CD4-positive, alpha-beta T cell treated with Interleukin-17A for 4 hours (primary cell): ENCODE data around the gene CCDC188.

ENCODE experiments used
- DNase-seq: peaks from one replicate; pipeline ENCODE4 v3.0.0-alpha.2; 2020; ENCODE audit warnings: mixed read lengths

The CCDC188 gene

DNA sequence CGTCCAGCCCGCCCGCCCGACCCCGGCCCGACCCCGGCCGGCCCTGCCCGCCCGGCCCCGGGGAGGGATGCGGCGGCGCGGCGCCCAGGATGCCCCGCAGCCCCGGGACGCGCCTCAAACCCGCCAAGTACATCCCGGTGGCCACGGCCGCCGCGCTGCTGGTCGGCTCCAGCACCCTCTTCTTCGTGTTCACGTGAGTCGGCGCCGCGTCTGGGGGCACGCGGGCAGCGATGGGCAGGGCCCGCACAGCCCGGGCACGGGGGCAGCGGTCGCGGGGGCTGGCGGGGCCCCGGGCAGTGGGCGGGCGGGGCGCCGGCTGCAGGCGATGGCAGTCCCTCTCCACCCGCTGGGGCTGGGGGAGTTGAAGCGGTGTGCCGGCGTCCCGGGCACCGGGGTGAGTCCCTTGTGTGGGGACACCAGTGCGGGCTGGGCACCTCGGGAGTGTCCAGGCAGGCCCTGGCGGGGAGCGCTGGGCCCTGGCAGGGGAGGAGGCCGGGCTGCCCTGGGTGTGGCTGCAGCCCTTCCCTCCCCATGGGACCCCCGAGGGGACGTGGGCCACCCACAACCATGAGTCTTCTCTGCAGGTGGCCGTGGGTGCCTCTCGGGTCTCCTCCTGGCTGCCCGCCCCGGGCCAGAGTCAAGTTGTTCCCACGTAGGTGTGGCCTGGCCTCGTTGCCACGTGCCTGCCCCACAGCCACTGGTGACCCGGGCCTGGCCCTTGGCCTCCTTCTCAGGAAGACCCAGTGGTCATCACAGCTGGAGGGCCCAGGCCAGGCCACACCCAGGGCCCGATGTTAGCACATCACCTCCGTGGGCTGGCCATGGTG lies 18.8 kb downstream of the CCDC188 start:
- DNase-seq, result peak; percentile 43

DNA sequence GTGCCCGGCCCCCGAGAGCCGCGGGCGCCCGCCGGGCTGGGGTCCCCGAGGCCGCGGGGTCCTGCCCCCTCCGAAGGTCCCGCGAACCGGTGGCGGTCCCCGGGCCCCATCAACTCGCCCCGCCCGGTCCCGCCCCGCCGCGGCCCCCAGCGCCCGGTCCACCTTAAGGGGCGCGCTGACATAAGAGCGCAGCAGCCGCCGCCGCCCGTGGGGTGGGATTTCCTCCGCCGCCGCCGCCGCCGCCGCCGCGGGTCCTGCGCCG lies 19.3 kb downstream of the CCDC188 start, which contains the start of gene ZDHHC8:
Gene ZDHHC8 (plus strand): TSS at position 208 of the 262 bp plus-strand sequence. CDS start 144 bp downstream, outside the sequence.
- DNase-seq, result peak; percentile 75

DNA sequence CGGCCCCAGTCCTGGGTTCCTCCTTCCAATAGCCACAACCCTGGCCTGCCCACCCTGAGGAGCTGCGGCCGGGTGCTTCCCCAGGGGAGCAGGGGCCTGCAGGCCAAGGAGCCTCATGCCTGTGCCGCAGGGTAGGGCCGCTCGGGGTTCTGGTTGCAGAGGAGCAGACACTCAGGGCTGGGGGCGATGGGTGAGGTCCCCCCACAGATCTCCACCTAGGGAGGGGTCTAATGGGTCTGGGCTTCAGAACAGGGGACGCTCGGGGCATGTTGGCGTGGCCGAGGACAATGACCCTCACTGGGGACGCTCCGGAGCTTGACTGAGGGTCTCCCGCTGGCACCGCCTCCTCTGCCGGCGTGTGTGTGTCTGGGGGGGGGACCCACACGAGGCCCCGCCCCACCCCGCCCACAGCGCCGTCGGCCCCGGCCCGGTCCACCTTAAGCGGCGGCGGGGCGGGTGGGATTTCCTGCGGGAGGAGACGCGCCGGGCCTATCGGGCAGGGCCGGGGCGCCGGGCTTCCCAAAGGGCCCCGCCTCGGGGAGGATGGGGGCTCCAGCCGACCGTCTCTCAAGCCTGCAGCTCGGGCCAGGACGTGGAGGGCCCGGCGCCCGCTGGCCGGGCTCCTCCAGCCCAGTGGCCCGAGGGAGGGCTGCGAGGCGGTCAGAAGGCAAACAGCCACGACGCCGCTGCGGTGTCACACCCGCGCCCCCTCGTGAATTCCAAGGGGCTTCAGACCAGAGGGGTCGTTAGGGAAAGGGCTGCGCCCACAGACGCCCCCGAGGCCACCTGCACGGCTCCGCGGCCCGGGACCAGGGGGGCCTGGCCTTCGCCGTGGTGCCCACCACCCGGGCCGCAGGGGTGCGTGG lies 19.9 kb downstream of the CCDC188 start:
- DNase-seq, result peak; percentile 90

DNA sequence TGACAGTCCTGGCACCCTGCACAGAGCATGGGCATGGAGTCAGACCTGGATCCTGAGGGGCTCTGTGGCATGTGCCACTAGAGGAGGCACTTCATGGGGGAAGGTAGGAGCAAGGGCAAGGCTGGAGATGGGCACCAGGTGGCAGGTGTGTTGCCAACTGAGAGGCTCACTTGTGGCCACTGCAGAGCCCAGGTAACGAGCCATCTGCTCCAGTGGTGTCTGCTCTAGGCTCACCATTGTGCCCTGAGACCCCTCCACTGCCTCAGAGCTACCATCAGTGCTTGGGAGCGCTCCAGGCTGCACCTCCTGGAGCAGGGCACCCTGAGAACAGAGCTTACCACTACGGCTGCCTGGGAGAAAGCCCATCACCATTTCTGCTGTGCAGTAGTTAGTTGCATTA lies 20.5 kb downstream of the CCDC188 start:
- peak; percentile 24 for DNase-seq

DNA sequence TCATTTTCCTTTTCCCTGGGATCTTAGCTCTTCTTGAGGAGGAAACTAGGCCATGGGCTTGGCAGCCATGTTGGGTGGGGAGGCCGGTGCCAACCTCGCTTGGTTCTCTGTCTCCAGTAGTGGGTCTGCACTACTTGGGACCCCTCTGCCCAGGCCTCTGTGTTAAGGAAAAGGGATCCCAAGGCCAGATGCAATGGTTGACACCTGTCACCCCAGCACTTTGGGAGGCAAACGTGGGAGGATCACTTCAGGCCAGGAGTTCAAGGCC lies 21.2 kb downstream of the CCDC188 start:
- no peak for DNase-seq

DNA sequence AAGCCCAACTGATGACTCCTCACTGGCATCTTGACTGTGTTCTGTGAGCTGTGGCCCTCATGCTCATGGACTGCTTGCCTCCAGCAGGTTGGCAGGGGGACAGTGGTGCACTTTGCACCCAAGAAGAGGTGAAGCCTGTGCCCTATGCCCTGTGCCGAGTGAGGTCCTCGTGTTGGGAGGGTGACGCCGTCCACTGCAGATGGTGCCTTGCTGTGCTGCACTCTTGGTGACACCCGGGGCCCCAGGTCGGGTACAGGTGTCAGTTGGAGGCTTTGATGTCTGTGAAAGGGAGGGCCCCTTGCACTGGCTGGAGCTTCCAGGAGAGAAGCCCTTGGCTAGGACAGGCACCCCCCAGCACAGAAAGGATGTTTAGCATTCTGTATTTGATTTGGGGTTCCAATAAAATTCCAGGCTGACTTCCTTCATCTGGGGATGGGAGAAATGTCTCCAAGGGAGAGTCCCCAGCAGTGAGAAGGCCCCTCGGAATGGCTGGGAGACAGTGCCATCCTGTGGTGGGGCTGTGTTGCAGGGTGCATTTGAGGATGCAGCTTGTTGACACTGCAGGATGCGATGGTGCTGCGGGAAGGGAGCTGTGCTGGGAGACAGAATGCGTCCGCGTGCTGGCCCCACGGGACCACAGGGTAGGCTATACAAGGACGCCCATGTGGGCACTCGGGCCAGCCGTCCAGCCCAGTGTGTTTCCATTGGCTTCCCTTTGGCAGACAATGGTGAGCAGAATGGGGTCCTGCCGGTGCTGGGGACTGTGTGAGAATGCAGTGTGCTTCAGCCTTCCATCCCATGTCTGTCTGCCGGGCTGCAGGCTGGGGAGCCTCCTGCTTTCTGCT lies 21.7 kb downstream of the CCDC188 start:
- peak; percentile 65 for DNase-seq

DNA sequence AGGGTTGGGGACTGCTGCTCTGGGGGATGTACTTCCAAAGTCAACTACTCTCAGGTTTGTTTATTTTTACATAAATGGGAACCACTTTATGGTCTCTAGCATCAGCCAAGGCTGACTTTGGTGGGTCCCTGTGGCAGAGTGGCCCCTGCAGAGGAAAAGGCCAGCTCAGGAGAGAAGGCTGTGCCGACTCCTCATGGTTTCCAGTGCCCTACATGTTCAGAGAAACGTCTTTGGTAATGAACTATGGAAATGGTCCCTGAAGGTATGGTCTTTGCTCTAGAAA lies 22.3 kb downstream of the CCDC188 start:
- DNase-seq, result no peak

DNA sequence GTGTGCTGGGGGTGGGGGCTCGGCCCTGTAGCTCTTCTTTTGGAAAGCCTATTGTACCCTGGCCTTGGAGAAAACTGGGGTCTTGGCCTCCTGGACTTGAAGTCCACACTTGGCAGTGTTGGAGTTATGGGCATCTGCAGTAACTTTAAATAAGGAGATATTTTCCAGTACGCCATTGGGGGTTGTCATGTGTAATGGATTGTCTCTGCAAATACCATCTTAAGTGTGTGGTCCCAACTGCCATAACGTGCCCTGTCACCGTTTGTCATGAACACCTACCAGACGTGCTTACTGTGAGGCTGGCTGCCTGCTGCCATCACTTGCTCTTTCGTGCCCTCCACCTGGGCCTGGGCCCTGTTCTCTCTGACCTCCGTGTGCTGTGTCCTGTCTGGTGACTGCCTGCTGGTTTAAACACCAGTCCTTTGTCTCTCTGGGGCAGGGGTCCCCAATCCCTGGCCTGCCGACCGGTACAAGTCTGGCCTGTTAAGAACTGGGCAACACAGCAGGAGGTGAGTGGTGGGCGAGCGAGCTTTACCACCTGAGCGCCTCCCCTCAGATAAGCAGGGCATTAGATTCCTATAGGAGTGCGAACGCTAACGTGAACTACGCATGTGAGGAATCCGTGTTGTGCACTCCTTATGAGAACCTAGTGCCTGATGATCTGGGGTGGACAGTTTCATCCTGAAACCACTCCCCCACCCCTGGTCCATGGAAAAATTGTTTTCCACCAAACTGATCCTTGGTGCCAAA lies 22.8 kb downstream of the CCDC188 start:
- no peak for DNase-seq

DNA sequence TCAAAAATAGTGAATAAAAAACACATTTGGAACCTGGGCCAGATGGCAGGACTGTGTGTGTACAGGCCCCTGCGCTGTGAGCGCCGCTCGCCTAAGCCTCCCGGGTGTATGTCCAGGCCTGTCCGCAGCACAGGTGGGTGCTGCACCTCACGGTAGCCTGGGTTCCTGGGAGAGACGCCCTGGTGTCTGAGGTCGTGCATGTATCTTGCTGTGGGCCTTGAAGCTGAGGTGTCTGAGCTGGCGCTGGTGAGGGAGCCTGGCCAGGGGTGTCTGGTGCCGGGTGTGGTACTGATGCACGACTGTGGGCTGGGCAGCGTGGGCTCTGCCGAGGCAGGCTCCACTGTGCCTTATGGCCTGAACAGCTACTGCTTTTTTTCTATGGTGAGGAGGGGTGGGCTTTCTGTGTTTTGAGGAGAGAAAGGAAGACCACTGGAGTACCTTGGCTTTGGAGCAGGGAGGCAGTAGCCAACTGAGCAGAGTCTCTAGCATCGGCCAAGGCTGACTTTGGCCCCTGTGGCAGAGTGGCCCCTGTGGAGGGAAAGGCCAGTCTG lies 23.5 kb downstream of the CCDC188 start:
- DNase-seq, result no peak

DNA sequence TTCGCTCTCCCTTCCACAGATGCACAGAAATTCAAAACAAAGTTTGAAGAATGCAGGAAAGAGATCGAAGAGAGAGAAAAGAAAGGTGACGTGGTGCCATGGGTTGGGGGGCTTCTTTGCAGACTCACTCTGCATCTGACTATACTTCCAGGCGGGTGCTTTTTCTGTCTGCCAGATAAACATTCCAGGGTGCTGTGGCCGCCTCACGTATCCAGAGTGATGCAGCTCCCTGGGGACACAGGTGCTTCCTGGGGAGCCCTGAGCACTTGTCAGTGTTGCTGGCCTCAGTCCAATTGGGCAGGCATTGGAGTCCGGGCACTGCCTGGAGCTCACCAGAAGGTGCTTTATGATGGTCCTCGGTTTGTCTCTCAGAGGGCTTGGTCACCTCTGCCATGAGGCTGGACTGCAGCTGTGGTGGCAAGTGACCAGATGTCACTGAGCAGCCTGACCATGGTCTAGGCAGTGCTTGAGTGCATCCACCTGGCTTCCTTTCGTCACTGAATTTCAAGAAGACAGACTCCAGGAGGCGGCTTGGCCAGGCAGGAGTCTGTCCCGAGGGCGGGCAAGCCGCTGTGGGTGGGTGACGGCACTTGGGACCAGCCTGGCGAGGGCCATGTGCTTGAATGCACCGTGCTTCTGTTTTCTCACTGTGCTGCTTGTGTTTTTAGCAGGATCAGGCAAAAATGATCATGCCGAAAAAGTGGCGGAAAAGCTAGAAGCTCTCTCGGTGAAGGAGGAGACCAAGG lies 24.4 kb downstream of the CCDC188 start:
- DNase-seq, result no peak

DNA sequence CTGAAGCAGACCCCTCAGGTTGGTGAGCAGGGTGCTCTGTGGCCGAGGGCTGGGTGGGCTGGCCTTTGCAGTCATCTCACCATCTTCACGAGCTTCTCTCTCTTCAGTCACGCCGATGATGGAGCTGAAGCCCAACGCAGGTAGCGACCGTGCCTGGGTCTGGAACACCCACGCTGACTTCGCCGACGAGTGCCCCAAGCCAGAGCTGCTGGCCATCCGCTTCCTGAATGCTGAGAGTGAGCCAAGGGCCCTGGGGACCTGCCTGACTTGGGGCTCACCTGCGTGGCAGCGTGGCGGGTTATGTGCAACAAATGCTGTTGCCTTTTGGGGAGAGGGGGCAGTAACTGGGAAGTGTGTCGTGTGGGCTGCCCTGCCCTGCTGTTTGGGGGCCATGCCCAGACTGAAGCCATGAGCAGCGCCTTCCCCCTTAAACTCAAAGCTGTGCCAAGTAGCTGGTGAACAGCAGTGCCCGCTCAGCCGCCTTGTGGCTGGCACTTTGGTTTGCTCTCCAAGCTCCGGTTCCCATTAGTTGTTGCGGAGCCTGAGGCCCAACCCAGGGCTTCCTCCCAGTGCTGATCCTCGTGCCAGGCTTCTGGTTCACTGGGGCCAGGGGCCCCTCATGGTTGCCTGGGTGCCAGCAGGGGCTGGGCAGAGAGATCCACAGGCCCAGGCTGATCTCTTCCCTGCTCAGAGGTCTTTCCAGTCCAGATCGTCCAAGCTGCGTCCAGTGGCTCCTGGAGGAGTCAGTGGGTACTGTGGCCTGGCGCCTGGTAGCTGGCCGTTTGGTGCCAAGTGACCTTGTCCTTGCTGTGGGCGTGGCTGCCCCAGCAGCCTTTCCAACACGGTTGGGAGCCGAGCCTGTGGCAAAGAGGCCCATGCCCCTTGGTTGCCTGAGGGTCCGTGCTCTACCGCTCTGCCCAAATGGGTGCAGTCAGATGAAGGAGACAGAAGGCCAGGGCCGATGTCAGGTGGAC lies 25.4 kb downstream of the CCDC188 start:
- DNase-seq, result no peak

DNA sequence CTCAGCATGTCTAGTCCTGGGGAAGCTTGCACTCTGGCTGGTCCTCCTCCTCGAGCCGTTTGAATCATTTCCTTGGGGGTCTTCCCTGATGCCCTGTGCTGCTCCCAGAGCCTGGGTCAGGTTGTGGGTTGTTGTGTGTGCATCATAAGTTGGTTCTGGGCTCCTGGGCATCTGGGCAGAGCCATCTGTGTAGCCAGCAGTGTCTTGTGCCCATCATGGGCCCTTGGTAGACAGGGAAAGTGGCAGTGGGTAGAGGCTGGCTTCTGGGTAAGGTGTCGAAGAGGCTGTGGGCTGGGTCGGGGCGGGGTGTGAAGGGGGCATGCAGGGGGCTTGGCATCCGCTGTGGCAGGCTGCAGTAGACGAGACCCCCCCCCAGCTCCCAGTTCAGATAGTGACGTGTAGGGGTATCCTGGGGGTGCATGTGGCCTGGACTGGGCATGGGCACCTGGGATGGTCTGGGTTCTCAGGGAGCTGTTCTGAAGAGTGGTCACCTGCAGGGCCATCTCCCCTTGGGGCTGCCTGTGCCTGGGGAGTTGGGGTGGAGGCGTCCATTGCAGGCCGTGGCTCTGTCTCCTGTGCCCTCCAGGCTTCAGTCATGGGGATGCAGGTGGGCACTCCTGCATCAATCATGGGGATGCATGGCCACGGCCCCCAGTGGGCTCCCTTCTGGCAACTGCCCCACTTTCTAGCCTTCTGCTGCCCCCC lies 26.6 kb downstream of the CCDC188 start:
- no peak for DNase-seq

DNA sequence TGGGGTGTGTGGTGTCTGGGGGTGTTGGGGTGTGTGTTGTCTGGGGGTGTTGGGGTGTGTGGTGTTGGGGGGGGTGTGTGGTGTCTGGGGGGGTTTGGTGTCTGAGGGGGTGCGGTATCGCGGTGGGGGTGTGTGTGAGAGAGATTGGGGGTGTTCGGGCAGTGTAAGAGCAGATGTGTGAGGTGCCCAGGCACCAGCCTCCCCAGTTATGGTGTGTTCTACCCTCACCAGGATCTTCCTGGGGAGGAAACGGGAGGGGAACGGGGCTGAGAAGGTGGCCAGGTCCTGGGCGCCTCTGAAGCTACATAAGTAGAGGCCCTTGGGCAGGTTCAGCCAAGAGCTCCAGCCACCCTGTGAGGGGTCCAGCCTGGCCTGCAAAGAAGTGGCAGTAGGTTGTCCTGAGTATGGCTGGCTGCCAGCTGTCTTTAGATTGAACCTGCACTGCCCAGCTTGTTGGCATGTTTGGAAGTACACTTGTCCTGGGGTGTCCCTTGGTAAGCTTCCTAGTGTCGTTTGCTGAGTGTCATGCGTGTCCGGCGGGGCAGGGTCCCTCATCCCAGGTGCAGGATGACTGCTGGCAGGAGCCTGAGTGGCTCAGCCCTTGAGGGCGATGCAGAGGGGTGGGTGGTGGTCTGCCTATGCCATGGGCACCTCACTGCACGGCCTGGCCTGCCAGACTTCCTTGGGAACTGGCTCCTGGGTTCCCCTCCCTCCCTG lies 27.3 kb downstream of the CCDC188 start:
- no peak for DNase-seq

DNA sequence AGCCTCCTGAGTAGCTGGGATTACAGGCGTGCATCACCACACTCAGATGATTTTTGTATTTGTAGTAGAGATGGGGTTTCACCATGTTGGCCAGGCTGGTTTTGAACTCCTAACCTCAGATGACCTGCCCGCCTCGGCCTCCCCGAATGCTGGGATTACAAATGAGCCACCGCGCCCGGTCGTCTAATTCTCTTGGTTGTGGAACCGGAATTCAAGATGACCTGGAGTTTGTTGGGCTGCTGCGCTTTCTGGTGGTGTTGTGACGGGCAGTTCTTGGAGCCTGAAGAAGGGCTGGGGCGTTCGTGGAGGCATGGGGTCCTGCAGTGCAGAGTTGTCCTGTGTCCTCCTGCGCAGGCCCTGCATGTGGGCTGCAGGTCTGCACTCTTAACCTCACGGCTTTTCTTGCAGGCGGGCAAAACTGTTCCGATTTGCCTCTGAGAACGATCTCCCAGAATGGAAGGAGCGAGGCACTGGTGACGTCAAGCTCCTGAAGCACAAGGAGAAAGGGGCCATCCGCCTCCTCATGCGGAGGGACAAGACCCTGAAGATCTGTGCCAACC lies 28.9 kb downstream of the CCDC188 start:
- DNase-seq, result no peak

DNA sequence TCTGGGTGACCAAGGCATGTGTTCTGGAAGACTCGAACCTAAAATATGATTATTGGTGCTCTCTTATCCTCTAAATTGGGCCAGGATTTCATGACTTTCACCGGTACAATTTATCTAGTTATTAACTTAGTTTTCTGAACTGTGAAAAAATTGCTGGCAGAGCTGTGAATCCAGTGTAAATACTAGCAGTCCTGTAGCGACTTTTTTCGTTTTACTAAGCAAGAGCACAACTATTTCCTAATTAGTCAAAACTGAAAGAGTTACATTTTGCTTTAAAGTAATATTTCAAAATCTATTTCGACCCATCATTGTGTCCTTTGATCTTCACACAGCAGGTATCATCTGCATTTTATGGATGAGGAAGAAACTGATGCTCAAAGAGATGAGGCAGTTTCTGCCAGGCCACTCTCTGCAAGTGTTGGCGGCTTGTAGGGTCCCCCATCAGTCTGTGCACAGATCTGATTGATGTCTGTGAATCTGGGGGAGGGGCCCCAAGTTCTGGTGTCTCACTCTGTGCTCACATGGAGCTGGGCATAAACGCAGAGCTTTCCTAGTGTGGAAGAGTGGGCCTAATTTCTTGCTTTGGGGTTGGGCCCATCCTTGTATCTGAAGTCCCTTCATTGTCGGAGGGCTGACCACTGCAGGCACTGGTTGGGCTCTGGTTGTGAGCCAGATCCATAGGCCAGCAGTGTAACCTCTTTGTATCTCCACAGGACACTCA lies 32.4 kb downstream of the CCDC188 start:
- no peak for DNase-seq

DNA sequence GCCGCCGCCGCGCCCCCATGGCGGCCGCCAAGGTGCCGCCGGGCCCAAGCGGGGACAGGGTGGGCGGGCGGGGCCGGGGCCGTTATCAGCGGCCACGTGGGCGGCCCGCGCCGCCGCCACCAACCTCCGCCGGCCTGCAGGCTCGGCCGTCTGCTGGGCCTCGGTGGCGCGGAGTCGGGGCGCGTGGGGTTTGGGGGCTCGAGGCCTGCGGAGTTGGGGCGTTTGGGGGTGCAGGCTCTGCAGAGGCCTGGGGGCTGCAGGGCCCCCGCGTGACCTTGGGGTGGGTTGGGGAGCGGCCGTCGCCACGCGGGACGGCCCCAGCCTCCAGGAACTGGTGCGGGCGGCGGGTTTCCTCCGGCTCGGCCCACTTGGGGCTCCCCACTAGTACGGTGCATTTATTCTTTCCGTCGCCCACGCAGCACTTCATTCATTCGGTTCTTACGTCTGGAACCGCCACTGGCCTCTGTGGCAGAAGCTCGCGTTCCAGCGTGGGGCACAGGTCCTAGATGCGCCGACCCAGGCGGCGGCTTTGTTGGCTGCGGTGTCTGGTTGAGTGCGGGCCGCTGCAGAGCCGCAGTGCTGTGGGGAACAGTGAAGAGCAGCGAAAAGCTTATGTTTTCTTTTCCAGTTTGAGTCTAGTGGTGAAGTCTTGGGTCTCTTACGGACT lies 33.1 kb downstream of the CCDC188 start:
- DNase-seq, result peak; percentile 29

DNA sequence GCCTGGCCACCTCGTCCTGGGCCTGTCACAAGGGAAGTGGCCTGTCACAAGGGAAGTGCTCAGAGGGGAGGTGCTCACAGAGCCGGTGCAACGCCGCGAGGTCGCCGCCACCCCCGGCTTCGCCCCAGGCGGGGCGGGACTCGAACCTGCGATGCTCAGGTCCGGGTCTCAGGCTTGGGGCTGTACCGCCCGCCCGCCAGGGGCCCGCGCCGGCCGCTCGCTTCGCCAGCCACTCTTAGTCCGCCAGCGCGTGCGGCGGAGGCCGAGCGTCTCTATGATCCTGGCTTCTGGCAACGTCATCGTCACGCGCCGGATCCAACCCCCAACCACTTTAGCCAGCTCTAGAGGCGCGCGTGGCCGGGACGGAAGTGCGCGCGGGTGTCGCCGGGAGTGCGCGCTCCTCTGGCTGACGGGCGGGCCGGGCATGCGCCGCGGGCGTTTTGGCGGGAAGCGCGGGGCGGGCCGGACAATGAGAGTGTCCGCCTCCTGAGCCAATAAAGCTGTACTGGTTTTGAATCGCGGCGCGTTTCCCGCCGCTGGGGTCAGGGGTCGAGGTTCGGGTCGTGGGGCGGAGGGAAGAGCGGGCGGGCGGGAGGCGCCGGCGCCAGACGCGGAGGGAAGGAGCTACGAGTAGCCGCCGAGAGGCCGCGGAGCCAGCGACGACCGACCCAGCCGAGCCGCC lies 33.8 kb downstream of the CCDC188 start, which contains the start of gene TRMT2A:
Gene TRMT2A (minus strand): TSS at position 276 of the 682 bp plus-strand sequence. CDS start 320 bp downstream, outside the sequence.
- DNase-seq, result peak; percentile 97
